KMS-11 (cell line): ENCODE measurements around the gene SH3YL1.

Source experiments
- H2AFZ ChIP-seq: fragments of 200-600 bp; sonication (generic); 2 replicates; pipeline ENCODE4 v1.6.1; 2016; ENCODE audit warnings: antibody characterized with exemption, mixed run types, low read depth
- H3K27ac ChIP-seq: fragments of 200-600 bp; sonication (generic); 2 replicates; pipeline ENCODE4 v1.6.1; 2016; ENCODE audit warnings: mild to moderate bottlenecking, mixed run types
- H3K27me3 ChIP-seq: fragments of 200-600 bp; sonication (generic); 2 replicates; pipeline ENCODE4 v1.6.1; 2017; ENCODE audit warnings: mild to moderate bottlenecking, low read depth, mixed run types, moderate library complexity; ENCODE audit not compliant: insufficient read depth
- H3K36me3 ChIP-seq: fragments of 200-600 bp; sonication (generic); 2 replicates; pipeline ENCODE4 v1.6.1; 2017; ENCODE audit warnings: mild to moderate bottlenecking, mixed run types; ENCODE audit not compliant: insufficient read depth
- H3K4me1 ChIP-seq: fragments of 200-600 bp; sonication (generic); 2 replicates; pipeline ENCODE4 v1.6.1; 2016; ENCODE audit warnings: mild to moderate bottlenecking, low read depth, mixed run types; ENCODE audit not compliant: poor library complexity, severe bottlenecking
- H3K4me2 ChIP-seq: fragments of 200-600 bp; sonication (generic); 2 replicates; pipeline ENCODE4 v1.7.0; 2016; ENCODE audit warnings: mild to moderate bottlenecking, mixed run types
- H3K4me3 ChIP-seq: fragments of 200-600 bp; sonication (generic); IDR thresholded peaks from 2 replicates; pipeline ENCODE4 v1.6.1; 2017; ENCODE audit warnings: low read depth, low read length, mixed read lengths; ENCODE audit not compliant: insufficient read depth
- H3K79me2 ChIP-seq: fragments of 200-600 bp; sonication (generic); 2 replicates; pipeline ENCODE4 v1.6.1; 2016; ENCODE audit warnings: low read depth, mixed run types; ENCODE audit not compliant: insufficient read depth
- H3K9ac ChIP-seq: fragments of 200-600 bp; sonication (generic); 2 replicates; pipeline ENCODE4 v1.6.1; 2016; ENCODE audit warnings: mild to moderate bottlenecking, mixed run types
- H4K20me1 ChIP-seq: fragments of 200-600 bp; sonication (generic); 2 replicates; pipeline ENCODE4 v1.6.1; 2016; ENCODE audit warnings: mild to moderate bottlenecking, mixed run types; ENCODE audit not compliant: insufficient read depth
- CTCF ChIP-seq: fragments of 200-600 bp; sonication (generic); conservative IDR thresholded peaks from 2 replicates; pipeline ENCODE4 v1.6.1; 2017; ENCODE audit warnings: low read depth, mild to moderate bottlenecking, antibody characterized with exemption, low read length, moderate library complexity, mixed read lengths

Gene SH3YL1

GRCh38 chr2:182509-183122 is 81.2 kb downstream of the SH3YL1 start:
- no peak overlapping the region for H2AFZ ChIP-seq
- H3K27ac ChIP-seq: no peak overlapping the region
- no peak overlapping the region for H3K9ac ChIP-seq
- no peaks in the 10 kb centered on the region for H3K36me3 ChIP-seq
- H3K4me3 ChIP-seq: no peak overlapping the region
- no peaks in the 10 kb centered on the region for H3K79me2 ChIP-seq
- no peaks in the 10 kb centered on the region for H4K20me1 ChIP-seq
- H3K4me2 ChIP-seq: no peak overlapping the region
- no peaks in the 10 kb centered on the region for H3K27me3 ChIP-seq
- no peak for TF ChIP-seq CTCF
- no peaks in the 10 kb centered on the region for H3K4me1 ChIP-seq

- H2AFZ ChIP-seq: no peak overlapping the region
- no peak for TF ChIP-seq CTCF
- no peaks in the 10 kb centered on the region for H3K79me2 ChIP-seq
- H3K27ac ChIP-seq: no peak overlapping the region
- no peak overlapping the region for H3K4me3 ChIP-seq
- no peaks in the 10 kb centered on the region for H4K20me1 ChIP-seq
- H3K9ac ChIP-seq: no peak overlapping the region
- H3K36me3 ChIP-seq: no peaks in the 10 kb centered on the region
- no peaks in the 10 kb centered on the region for H3K4me1 ChIP-seq
- H3K4me2 ChIP-seq: no peak overlapping the region
- H3K27me3 ChIP-seq: no peaks in the 10 kb centered on the region
Measured at GRCh38 chr2:180311-180710, 83.5 kb downstream of the SH3YL1 start.

- Histone ChIP-seq H3K4me3 (no peak overlapping the region), H3K9ac (no peak overlapping the region), H3K4me1 (no peaks in the 10 kb centered on the region), H3K27ac (no peak overlapping the region), H3K36me3 (no peaks in the 10 kb centered on the region), H3K4me2 (no peak overlapping the region), H2AFZ (no peak overlapping the region), H3K79me2 (no peaks in the 10 kb centered on the region), H3K27me3 (no peaks in the 10 kb centered on the region), H4K20me1 (no peaks in the 10 kb centered on the region)
- no peak for TF ChIP-seq CTCF
Measured at GRCh38 chr2:179886-180285, 83.9 kb downstream of the SH3YL1 start.

- no peak overlapping the region for H3K27ac ChIP-seq
- no peaks in the 10 kb centered on the region for H3K27me3 ChIP-seq
- H3K9ac ChIP-seq: no peak overlapping the region
- H3K4me3 ChIP-seq: no peak overlapping the region
- H3K36me3 ChIP-seq: no peaks in the 10 kb centered on the region
- no peaks in the 10 kb centered on the region for H4K20me1 ChIP-seq
- H2AFZ ChIP-seq: no peak overlapping the region
- H3K79me2 ChIP-seq: no peaks in the 10 kb centered on the region
- H3K4me2 ChIP-seq: no peak overlapping the region
- no peaks in the 10 kb centered on the region for H3K4me1 ChIP-seq
- TF ChIP-seq CTCF: no peak
Measured at GRCh38 chr2:177733-178132, 86.1 kb downstream of the SH3YL1 start.

- no peaks in the 10 kb centered on the region for H3K27me3 ChIP-seq
- no peaks in the 10 kb centered on the region for H3K4me1 ChIP-seq
- H3K27ac ChIP-seq: no peak overlapping the region
- no peaks in the 10 kb centered on the region for H4K20me1 ChIP-seq
- no peaks in the 10 kb centered on the region for H3K36me3 ChIP-seq
- no peak for TF ChIP-seq CTCF
- no peak overlapping the region for H3K4me2 ChIP-seq
- H2AFZ ChIP-seq: no peak overlapping the region
- no peak overlapping the region for H3K9ac ChIP-seq
- no peak overlapping the region for H3K4me3 ChIP-seq
- H3K79me2 ChIP-seq: no peaks in the 10 kb centered on the region
Measured at GRCh38 chr2:176917-177316, 86.9 kb downstream of the SH3YL1 start.
